Endothelial cell of umbilical vein (primary cell): ENCODE data around the gene IMPACT.

Source experiments
- CTCF ChIP-seq, 2 donors: IDR thresholded peaks; 1 replicate in 1 of 2; 2 replicates in 1 of 2; pipeline ENCODE4 v1.5.1; 2011; ENCODE audit warnings: low read length in 2 of 2, mild to moderate bottlenecking in 2 of 2, moderate library complexity in 2 of 2, control low read depth in 1 of 2, inconsistent platforms in 1 of 2, low read depth in 1 of 2; ENCODE audit not compliant: insufficient read depth in 1 of 2; ENCODE audit errors: extremely low read depth in 1 of 2
- EZH2 ChIP-seq: IDR thresholded peaks from 2 replicates; pipeline ENCODE4 v1.6.1; 2012; ENCODE audit warnings: borderline replicate concordance, low read depth, mild to moderate bottlenecking, moderate library complexity, low read length, inconsistent platforms; ENCODE audit not compliant: severe bottlenecking

GRCh38 chr18:24494586-24494985, 68.1 kb downstream of the IMPACT start:
- TF ChIP-seq CTCF (IDR thresholded peaks at IDR 0.05; ENCODE audit: extremely low read depth in 1 of 2, insufficient read depth in 1 of 2, low read depth in 1 of 2, low read length in 2 of 2) (no peak), EZH2 (no peak)
